NCI-H2029 (cell line): ENCODE data around the gene ATL1.
"Not testable (repeated sequence)": the region's sequence is repeated elsewhere in the genome, so short reads cannot be mapped to it uniquely, and the experiment has no call there.

Experiments
- DNase-seq: peaks from one replicate; lab custom pipeline; 2025; lab: John Stamatoyannopoulos, UW

ATL1 gene

GRCh38 chr14:50657753-50658152 lies 97.8 kb downstream of the ATL1 start:
- no peak for DNase-seq

GRCh38 chr14:50658203-50658602 lies 98.3 kb downstream of the ATL1 start:
- no peak for DNase-seq

GRCh38 chr14:50659327-50659974 lies 99.5 kb downstream of the ATL1 start:
- DNase-seq: no peak

- DNase-seq: not testable (repeated sequence)
Observed at GRCh38 chr14:50664579-50664978, 104.6 kb downstream of the ATL1 start.

GRCh38 chr14:50665300-50665699 lies 105.4 kb downstream of the ATL1 start:
- DNase-seq: not testable (repeated sequence)

GRCh38 chr14:50666772-50667683 lies 107.1 kb downstream of the ATL1 start:
- DNase-seq: peak; percentile 7

- DNase-seq: peak; percentile 33
Observed at GRCh38 chr14:50667684-50667995, 107.7 kb downstream of the ATL1 start.

- peak; percentile 80 for DNase-seq
Observed at GRCh38 chr14:50667996-50668825, 108.3 kb downstream of the ATL1 start, which contains the start of gene SAV1. SAV1 (minus strand) TSS chr14:50668306; CDS start chr14:50667967, 339 bp downstream.

GRCh38 chr14:50668826-50669143 lies 108.8 kb downstream of the ATL1 start:
- DNase-seq: no peak

GRCh38 chr14:50669441-50669986 lies 109.6 kb downstream of the ATL1 start:
- no peak for DNase-seq

GRCh38 chr14:50670196-50670865 lies 110.4 kb downstream of the ATL1 start:
- no peak for DNase-seq

- DNase-seq: no peak
Observed at GRCh38 chr14:50670866-50671256, 110.9 kb downstream of the ATL1 start.

GRCh38 chr14:50675597-50675996 lies 115.7 kb downstream of the ATL1 start:
- no peak for DNase-seq

- no peak for DNase-seq
Observed at GRCh38 chr14:50676814-50677516, 117.0 kb downstream of the ATL1 start.

GRCh38 chr14:50677527-50678063 lies 117.7 kb downstream of the ATL1 start:
- DNase-seq: no peak

GRCh38 chr14:50678163-50678562 lies 118.2 kb downstream of the ATL1 start:
- no peak for DNase-seq

- DNase-seq: no peak
Observed at GRCh38 chr14:50679674-50680073, 119.7 kb downstream of the ATL1 start.
